GM18520 (cell line): ENCODE measurements around the gene MPO.

Experiments used
- ATAC-seq: cut with Tn5 transposase; IDR thresholded peaks from one replicate; pipeline ENCODE4 v1.9.1; 2021; ENCODE audit not compliant: unreplicated experiment

Gene MPO

GRCh38 chr17:58280480-58281217 lies at the start of gene MPO:
Gene MPO (minus strand): TSS chr17:58280935. CDS start chr17:58280758, 177 bp downstream.
- ATAC-seq, result no peak

- ATAC-seq, result peak; percentile 20
Measured at GRCh38 chr17:58329810-58330537, 49.2 kb upstream of the MPO start.

DNA sequence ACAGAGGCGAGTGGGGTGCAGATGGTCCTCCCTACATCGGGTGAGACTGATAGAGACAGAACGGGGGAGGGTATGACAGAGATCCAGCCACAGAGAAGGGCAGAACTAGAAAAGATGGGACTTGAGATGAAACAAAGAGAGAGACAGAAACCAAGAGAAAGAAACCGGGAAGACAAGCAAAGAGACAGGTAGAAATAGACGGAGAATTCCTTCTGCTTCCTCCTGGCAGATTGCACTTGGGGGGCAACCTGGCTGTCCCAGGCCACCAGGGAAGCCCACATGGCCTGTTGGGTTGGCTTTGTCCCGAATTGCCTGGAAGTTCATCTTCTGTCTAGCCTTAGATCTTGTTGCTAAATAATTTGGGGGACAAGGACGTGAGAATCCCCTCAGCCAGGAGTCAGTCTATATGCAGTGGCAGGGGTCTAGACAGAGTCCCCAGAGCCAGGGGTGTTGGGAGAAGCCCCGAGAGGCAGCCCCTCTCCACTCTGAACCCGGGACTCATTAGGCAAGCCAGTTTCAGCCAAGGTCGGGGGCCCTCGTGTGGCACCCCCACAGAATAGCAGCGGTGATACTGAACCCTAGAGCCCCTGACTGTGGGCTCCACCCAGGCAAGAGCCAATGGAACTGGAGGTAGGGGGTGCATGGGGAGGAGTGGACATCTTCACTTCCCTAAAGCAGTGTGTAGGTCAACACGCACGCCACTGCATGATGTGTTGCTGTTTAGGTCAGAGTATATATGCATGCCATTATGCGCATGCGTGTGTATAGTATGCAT lies 48.5 kb upstream of the MPO start:
- peak; percentile 32 for ATAC-seq

DNA sequence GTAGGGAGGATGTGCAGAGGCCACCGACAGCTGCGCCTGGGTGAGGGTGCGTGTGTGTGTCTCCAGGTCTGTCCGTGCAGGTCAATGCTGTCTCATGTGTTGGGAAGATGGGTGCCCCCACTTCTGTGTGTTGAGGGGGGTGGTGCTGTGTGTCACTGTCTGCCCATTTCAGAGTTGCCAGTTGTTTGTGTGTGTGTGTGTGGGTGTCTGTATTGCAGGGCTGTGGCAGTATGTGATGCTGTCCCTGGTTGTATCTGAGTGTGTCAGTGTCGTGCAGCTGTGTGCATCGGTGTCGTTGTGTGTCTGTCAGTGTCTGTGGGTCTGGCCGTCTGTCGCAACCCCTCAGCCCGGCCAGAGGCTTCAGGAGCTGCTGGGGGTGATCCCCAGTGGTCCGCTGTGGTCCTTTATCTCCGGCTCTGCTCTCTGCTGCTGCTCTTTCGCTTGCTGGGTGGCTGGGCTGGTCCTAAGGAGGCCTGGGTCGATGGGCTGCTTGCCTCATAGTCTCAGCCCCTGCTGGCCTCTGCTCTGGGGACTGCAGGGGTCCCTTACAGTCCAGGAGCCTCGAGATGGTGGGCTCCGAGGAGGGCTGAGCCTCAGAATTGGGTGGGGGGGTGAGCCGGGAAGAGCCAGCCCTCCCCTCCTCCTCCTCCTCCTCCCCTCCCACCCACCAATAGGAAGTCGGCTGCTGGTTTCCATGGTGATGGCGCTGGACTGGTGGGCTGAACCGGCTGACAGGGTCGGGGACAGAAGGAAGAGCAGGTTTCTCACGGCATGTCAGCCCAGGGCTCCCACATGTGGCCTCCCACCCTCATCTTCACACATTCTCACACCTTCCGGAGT lies 47.7 kb upstream of the MPO start, which contains the start of gene TSPOAP1:
TSS of gene TSPOAP1 (minus strand) at position 601 of the 840 bp plus-strand sequence. CDS start 875 bp downstream, outside the sequence.
- no peak for ATAC-seq

- ATAC-seq, result no peak
Measured at GRCh38 chr17:58327363-58328194, 46.8 kb upstream of the MPO start.

DNA sequence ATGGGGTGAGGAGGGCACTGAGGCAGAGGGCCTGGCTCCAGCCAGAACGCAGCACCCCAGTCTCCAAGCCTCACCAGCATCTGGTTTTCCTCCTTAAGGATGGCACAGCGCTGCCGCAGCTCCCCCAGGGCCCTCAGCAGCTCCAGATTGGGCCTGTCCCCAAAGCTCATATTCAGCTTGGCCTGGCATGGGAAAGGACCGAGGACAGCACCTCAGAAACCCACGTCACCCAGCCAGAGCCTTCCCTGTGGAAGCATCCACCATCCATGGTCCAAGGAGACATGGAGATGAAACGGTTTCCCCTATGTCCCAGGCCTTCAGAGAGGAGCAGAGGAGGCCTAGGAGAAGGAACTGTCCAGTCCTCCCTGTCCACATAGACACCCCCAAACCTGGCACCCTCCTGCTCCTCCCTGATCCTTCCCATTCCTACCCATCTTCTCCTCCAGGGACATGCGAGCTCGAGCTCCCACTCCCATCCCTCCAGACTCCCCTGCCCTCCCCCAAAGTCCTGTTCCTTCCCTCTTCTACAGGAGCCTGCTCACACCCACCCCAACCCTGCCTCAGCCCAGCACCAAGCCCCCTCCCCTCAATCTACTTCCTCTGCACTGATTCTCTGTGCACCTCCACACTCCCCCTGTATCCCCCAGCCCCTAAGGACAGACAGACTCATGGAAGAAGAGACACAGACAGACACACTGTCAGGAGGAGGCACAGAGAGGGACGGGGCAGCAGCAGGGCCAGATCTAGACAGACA lies 46.1 kb upstream of the MPO start:
- no peak for ATAC-seq

DNA sequence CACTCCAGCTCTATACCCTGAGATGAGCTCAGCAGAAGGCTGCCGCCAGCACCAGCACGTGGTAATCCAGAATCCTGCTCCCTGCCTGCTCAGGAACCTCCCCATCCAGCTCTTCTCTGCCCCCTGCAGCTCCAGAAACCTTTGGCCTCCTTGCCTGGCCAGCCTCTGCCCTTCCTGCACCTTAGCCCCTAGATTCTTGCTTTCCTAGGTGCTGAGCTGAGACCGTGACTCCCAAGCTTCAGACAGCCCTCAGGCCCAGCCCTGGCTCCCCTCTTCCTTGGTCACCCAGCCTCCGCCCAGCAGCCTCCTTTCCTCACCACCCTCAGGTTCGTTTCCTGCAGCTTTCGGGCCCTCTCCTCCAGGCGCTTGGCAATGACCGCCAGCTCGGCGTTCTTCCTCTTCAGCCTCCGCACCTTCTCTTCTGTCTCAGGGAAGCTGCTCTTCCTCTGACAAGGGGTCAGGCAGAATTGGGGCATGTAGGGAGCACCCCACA lies 45.3 kb upstream of the MPO start:
- no peak for ATAC-seq

- no peak for ATAC-seq
Measured at GRCh38 chr17:58325289-58325726, 44.6 kb upstream of the MPO start.

- ATAC-seq, result no peak
Measured at GRCh38 chr17:58324409-58325288, 43.9 kb upstream of the MPO start.

DNA sequence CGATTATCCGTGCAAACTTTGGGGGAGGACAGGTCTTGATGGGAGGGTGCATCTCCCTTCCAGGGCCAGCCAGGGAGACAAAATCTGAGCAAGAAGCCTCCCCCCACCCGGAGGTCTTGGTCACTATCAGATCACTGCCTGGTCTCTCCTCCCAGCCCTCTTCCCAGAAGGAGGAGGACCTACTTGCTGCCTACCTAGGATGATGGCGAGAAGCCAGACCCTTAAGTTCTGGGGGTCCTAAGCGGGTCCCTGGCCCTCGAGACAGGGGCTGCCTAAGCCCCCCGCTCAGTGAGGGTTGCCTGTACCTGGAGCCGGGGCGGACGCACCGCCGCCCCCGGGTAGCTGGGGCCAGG lies 43.3 kb upstream of the MPO start:
- no peak for ATAC-seq

DNA sequence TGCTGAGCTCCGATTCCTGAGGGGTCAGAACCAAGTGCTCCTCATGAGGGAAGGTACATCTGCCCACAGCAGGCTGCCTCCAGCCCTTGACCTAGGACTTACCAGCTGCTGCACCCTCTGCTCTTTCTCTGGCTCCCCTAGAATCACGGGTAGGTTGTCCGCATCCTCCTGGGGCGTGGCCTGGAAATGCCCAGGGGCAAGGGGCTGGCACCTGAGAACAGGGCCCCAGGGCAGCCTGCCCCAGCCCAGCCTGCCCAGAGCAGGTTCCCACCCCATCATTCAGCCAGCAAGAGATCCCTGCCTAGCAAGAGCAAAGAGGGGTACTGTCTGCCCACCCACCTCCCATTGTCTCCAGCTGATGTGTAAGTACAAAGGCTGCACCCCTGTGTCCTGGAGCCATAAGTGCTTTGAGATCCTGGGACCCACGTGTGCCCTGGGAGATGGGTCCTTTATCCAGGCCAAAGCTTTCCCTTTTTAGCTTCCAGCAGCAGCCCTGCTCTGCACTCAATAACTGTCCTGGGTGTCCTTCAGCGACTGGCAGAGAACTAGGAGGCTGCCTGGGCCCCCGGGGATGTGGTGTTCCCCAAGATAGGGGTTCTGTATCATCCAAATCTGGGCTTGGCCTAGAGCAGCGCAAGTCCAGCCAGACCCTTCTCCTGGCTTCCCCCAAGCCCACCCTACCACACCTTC lies 42.8 kb upstream of the MPO start:
- no peak for ATAC-seq

DNA sequence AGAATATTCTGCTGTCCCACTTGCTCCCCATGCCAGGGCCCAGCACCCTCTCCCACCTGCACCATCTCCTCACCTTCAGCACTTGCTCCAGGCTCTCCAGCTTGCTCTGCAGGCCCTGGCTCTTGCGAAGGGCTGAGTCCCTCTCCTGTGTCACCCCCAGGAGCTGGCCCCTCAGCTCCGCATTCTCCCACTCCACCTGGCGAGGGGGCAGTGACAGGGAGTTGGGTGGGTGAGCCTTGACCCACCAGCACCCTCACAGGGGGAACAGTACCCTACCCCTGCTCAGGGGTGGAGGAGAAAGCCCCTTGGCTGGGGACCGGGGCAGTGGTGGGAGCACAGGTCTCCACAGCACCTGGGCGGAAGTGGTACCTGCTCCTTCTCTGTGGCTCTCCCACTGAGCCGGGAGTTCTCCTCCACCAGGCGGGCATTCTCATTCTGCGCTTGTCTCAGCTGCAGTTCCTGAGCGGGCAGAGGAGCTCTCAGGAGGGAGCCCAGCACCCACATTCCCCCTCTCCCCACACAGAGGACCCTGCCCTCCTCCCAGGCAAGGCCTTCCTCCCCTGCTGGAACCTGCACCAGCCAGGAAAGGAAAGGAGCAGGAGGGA lies 41.9 kb upstream of the MPO start:
- no peak for ATAC-seq

- no peak for ATAC-seq
Measured at GRCh38 chr17:58321571-58322525, 41.1 kb upstream of the MPO start.

DNA sequence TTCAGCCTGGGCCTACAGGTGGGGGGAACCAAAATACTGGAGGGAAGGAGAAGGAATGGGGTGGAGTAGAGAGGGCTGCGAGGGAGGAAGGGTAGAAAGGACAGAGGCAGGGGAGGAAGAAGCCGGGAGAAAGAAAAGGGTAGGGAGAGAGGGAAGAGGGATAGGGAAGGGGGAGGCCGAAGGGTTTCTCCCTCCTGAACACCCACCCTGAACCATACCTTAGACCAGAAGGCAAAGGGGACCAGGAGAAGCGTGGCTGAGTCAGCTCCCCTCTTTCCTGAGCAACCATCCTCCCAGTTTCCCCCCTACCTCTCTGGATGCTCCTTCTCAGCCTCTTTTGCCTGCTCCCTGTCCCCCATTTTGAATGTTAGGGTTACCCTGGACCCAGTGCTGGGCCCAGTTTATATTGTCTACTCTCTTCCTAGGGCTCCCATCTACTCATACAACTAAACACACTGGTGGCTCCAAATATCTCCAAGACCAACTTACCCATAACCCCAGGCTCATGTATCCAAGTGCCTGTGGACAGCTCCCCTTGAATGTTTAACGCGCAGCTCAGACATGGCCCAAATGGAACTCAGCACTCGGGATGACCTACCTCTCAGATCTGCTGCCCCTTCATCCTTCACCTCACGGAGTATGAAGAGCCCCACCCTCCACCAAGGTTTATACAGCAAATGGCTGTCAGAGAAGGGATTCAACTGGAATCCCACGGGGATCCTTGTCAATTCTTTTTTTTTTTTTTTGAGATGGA lies 40.0 kb upstream of the MPO start:
- no peak for ATAC-seq

DNA sequence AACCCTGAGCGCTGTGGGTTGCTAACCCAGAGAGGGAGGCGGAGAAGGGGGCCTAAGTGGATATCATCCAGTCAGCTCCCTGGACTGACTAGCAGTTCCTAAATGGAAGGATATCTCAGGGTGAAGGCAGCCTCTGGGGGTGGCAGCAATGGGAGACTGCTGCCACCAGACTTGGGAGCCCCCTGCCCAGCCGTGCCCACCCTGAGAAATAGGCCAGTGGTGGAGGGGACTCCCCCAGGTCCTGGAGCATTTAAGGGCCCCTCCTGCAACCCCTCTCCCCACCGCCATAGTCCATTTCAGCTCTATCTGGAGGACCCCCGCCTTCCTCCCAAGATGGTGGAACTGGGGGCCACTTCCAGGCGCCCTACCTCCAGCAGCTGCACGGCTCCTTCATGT lies 39.4 kb upstream of the MPO start:
- ATAC-seq, result no peak
